HG02840 (cell line): ENCODE data around the gene ZNF546.
A peak's percentile ranks its signal among the peaks of the same experiment; 100 is the strongest.

Experiments used
- ATAC-seq: cut with Tn5 transposase; IDR thresholded peaks from one replicate; pipeline ENCODE4 v1.9.1; 2021; ENCODE audit warnings: mild to moderate bottlenecking, moderate library complexity, moderate number of reproducible peaks; ENCODE audit not compliant: unreplicated experiment, low FRiP score

The ZNF546 gene

DNA sequence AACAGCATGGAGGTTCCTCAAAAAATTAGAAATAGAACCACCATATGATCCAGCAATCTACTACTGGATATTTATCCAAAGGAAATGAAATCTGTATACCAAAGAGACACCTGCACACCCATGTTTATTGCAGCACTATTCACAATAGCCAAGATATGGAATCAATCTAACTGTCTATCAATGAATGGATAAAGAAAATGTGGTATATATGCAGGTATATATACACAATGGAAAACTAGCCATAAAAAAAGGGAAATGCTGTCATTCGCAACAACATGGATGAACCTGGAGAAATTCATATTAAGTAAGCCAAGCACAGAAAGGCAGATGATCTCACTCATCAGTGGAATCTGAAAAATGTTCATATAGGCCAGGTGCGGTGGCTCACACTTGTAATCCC lies 56.6 kb downstream of the ZNF546 start:
- ATAC-seq, result no peak

DNA sequence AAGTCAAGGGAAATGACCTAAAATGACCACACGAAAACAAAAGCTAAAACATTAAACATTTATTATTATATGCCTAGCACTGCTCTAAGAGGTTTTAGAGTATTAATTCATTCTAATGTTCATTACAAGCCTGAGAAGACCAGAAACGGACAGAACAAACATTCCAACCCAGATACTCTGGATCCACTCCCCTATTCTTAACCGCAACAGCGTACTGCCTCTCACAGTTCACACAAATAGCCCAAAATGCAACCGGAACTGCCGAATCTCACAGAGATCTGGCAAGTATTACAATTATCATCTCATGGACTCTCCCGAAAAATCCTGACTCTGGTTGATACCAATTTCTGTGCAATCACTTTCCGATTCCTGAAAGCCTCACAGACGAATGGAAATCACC lies 57.8 kb downstream of the ZNF546 start:
- no peak for ATAC-seq

- no peak for ATAC-seq
Observed at GRCh38 chr19:40055049-40055448, 58.2 kb downstream of the ZNF546 start.

DNA sequence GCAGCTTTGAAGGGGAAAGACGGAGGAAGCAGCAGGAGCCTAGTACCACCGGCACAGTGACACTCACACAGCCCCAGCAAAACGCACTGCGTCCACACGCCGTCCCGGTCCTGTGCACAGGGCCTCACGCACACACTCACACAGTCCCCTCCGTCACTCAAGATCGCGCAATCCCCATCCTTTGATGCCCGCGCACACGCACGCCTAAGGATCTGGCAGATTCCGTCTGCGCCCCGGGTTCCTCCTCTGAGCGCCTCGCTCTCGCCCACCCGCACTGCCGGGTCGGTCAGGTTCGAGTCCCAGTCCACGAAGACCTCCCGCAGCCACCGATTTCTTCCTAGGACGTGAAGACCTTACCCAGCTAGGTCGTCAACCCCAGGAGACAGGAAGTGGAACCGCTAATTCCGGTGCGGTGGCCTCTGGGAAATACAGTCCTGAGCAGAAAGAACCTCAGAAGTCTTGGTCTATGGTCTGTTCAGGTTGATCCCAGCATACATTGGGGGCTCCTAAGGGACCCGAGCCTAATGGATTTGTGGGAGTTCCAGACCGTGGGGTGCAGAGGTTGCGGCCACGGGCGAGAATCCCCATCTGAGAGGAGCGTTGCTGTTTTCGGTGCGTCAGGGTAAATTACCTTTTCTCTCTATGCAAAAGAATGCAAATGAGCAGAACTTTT lies 59.1 kb downstream of the ZNF546 start, which contains the start of gene ZNF780B:
ZNF780B (minus strand) TSS at position 400 of the 673 bp plus-strand sequence. CDS start 5,899 bp downstream, outside the sequence.
- ATAC-seq, result peak; percentile 85

DNA sequence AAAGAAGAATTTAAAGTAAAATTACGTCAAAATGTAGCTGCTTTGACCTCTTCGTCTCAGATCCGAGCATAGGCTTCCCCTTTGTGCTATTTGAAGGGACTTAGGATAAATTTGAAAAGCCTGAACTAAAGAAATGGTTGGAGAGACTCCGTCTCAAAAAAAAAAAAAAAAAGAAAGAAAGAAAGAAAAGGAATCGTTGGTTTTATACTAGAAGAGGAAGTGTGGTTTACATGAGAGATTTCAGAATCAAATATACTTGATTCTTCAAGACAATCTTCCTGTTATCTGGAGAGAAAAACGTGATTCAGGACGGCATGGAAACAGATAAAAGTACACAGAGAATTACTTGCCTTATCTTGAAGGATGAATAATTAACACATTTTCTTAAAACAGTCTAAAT lies 59.6 kb downstream of the ZNF546 start:
- no peak for ATAC-seq

DNA sequence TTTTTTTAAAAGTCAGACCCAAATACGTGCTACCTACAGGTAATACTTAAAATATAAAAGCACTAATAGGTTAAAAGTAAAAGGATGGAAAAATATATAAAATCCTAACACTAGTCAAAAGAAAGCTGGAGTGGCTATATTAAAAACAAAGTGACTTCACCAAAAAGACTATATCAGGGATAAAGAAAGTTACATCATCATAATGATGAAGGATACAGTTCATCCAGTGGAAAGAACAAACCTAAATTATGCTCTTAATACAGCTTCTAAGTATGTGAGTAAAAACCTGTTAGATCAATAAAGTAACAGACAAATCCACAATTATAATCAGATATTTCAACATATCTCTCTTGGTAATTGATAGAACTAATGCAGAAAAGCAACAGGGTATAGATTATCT lies 60.3 kb downstream of the ZNF546 start:
- no peak for ATAC-seq

- ATAC-seq, result no peak
Observed at GRCh38 chr19:40059624-40060023, 62.8 kb downstream of the ZNF546 start.

DNA sequence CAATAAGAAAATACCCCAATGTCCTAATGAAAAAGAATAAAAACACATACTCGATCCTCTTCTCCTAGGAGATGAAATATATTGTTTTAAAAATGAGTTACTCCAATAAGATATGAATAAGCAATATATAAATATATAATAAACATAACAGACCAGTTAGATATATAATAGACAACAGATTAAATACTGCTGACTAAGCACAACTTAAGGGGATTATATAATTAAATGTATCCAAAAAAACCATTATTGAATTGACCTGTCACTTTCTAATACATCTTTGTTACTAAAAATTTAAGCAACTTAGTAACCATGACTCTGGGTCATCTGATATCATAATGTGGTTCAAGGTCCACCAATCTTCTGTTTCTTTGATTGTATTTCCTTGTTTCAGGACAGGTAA lies 73.2 kb downstream of the ZNF546 start:
- ATAC-seq, result no peak
